A549 treated with CORT108297 at 1 μM for 4 hours (cell line): ENCODE results near the gene PRAMEF2. TPM values are rescaled to one million over a fixed set of nuclear protein-coding genes. Genes with fewer than 3 reads are reported as not detected.

Experiments used
- total RNA-seq: library from RNA; stranded (reverse); fragments of 200-300 nt; extraction: Qiagen RNA extraction; gene quantifications from 5 replicates; pipeline ENCODE4 v1.2.3, GENCODE V29; 2022

The PRAMEF2 gene
- not detected in 5 replicates for total RNA-seq

GRCh38 chr1:12856786-12857185 lies at the start of gene PRAMEF2:
Gene PRAMEF2 (plus strand): TSS chr1:12857086. CDS start chr1:12859010, 1,924 bp downstream.

DNA sequence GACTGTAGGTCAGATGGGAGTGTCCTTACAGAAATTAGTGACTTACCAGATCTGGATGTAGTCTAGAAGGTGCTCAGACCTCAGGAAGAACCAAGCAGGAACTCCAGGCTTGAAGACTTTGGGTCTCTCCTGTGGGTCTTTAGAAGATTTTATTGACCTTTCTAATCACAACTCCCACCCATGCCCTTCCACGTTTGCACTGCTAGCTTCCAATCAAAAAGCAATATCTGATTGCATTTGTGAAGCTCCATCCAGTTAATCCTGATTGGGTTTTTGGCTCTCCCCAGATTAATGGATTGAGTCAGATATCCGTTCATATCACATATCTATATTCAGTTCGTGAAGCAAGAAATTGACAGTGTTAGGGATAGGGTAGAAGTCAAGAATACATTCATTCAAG lies 25.6 kb upstream of the PRAMEF2 start, which contains the start of gene PRAMEF11:
Gene PRAMEF11 (minus strand): TSS at position 101 of the 400 bp plus-strand sequence. CDS start 2,621 bp downstream, outside the sequence.

DNA sequence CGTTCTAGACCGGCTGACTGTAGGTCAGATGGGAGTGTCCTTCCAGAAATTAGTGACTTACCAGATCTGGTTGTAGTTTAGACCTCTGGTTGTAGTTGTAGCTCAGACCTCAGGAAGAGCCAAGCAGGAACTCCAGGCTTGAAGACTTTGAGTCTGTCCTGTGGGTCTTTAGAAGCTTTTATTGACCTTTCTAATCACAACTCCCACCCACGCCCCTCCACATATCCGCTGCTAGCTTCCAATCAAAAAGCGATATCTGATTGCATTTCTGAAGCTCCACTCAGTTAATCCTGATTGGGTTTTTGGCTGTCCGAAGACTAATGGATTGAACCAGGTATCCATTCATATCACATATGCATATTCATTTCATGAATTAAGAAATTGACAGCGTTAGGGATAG lies 8.3 kb upstream of the PRAMEF2 start, which contains the start of gene HNRNPCL1:
Gene HNRNPCL1 (minus strand): TSS at position 101 of the 400 bp plus-strand sequence. CDS start 431 bp downstream, outside the sequence.

DNA sequence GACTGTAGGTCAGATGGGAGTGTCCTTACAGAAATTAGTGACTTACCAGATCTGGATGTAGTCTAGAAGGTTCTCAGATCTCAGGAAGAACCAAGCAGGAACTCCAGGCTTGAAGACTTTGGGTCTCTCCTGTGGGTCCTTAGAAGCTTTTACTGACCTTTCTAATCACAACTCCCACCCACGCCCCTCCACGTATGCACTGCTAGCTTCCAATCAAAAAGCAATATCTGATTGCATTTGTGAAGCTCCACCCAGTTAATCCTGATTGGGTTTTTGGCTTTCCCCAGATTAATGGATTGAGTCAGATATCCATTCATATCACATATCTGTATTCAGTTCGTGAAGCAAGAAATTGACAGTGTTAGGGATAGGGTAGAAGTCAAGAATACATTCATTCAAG lies 29.2 kb downstream of the PRAMEF2 start, which contains the start of gene PRAMEF4:
Gene PRAMEF4 (minus strand): TSS at position 101 of the 400 bp plus-strand sequence. CDS start 2,807 bp downstream, outside the sequence.

GRCh38 chr1:12898170-12898569 lies 41.3 kb downstream of the PRAMEF2 start, which contains the start of gene PRAMEF10:
Gene PRAMEF10 (minus strand): TSS chr1:12898270. CDS start chr1:12895847, 2,423 bp downstream.

Other genes starting within 250 kb of the PRAMEF2 start
- gene DHRS3, start 238.9 kb upstream of the PRAMEF2 start, total RNA-seq: 44.8 to 64.1 TPM (median 61.0 TPM) in 5 replicates
- not detected in 5 replicates for gene AADACL4, start 213.0 kb upstream of the PRAMEF2 start, total RNA-seq
- not detected in 5 replicates for gene AADACL3, start 141.0 kb upstream of the PRAMEF2 start, total RNA-seq
- not detected in 5 replicates for gene CFAP107, start 110.9 kb upstream of the PRAMEF2 start, total RNA-seq
- gene PRAMEF12, start 83.3 kb upstream of the PRAMEF2 start, total RNA-seq: 0.07 TPM in 1 of 5 replicates, not detected in the others
- not detected in 5 replicates for gene PRAMEF1, start 65.7 kb upstream of the PRAMEF2 start, total RNA-seq
- not detected in 5 replicates for gene PRAMEF11, start 25.7 kb upstream of the PRAMEF2 start, total RNA-seq
- gene HNRNPCL1, start 8.4 kb upstream of the PRAMEF2 start, total RNA-seq: not detected in 5 replicates
- gene PRAMEF4, start 29.1 kb downstream of the PRAMEF2 start, total RNA-seq: not detected in 5 replicates
- not detected in 5 replicates for gene PRAMEF10, start 41.2 kb downstream of the PRAMEF2 start, total RNA-seq
- gene PRAMEF7, start 59.5 kb downstream of the PRAMEF2 start, total RNA-seq: not detected in 5 replicates
- gene PRAMEF6, start 90.5 kb downstream of the PRAMEF2 start, total RNA-seq: not detected in 5 replicates
- not detected in 5 replicates for gene PRAMEF27, start 199.5 kb downstream of the PRAMEF2 start, total RNA-seq
- not detected in 5 replicates for gene HNRNPCL3, start 203.7 kb downstream of the PRAMEF2 start, total RNA-seq
- gene PRAMEF25, start 213.7 kb downstream of the PRAMEF2 start, total RNA-seq: not detected in 5 replicates